B cell (primary cell): ENCODE measurements around the gene YJEFN3. TPM values are rescaled to one million over a fixed set of nuclear protein-coding genes. Genes with fewer than 3 reads are reported as not detected.

Source experiments
- ATAC-seq: fragments of 200-7000 bp; cut with Tn5 transposase; one replicate; pipeline ENCODE4 v1.10.0; 2021; ENCODE audit warnings: low read depth, mild to moderate bottlenecking, moderate number of reproducible peaks, moderate library complexity
- CTCF ChIA-PET: fragments of 350-600 bp; sonication (Branson Sonifier 250); formaldehyde crosslinking; loops from one replicate; lab custom pipeline; 2021; ENCODE audit warnings: antibody characterized with exemption, inconsistent platforms; lab: Charles Lee
- POLR2A ChIA-PET: fragments of 350-600 bp; sonication (Branson Sonifier 250); formaldehyde crosslinking; loops from one replicate; lab custom pipeline; 2021; ENCODE audit warnings: antibody characterized with exemption; lab: Charles Lee
- DNase-seq: peaks from one replicate; pipeline ENCODE4 v3.0.0; 2013
- H2AFZ ChIP-seq: 2 replicates; pipeline ENCODE4 v1.6.1; 2012; ENCODE audit warnings: mild to moderate bottlenecking, low read depth, low read length; ENCODE audit not compliant: insufficient read depth, poor library complexity, severe bottlenecking
- H3K27ac ChIP-seq, 2 donors: 1 replicate in 1 of 2; 2 replicates in 1 of 2; pipeline ENCODE4 v1.5.1; 2012 to 2013; ENCODE audit warnings: low read length in 2 of 2, mild to moderate bottlenecking in 2 of 2, moderate library complexity in 1 of 2
- H3K27me3 ChIP-seq, 4 experiments: fragments of 200-600 bp in 1 of 4; sonication (generic) in 1 of 4; replicated peaks in 1 of 4; 1 replicate in 2 of 4; 2 replicates in 2 of 4; pipeline versions ENCODE4 v1.6.1 to v1.7.0; 2013 to 2016; ENCODE audit warnings: low read length in 3 of 4, mild to moderate bottlenecking in 2 of 4, mixed read lengths in 1 of 4, moderate library complexity in 1 of 4; ENCODE audit not compliant: insufficient read depth in 4 of 4, control insufficient read depth in 3 of 4; ENCODE audit errors: control extremely low read depth in 1 of 4
- H3K36me3 ChIP-seq, 2 experiments: replicated peaks in 1 of 2; 1 replicate in 1 of 2; 2 replicates in 1 of 2; pipeline versions ENCODE4 v1.6.1 to v1.7.1; 2013; ENCODE audit warnings: low read length in 1 of 2; ENCODE audit not compliant: insufficient read depth in 2 of 2, control insufficient read depth in 1 of 2; ENCODE audit errors: control extremely low read depth in 1 of 2, extremely low read depth in 1 of 2
- H3K4me1 ChIP-seq, 2 donors: fragments of 200-600 bp in 1 of 2; sonication (generic) in 1 of 2; 1 replicate in 1 of 2; 2 replicates in 1 of 2; pipeline versions ENCODE4 v1.5.1 to v1.6.1; 2013 to 2017; ENCODE audit warnings: low read length in 2 of 2; ENCODE audit not compliant: control insufficient read depth in 2 of 2, insufficient read depth in 2 of 2
- H3K4me2 ChIP-seq: replicated peaks from 2 replicates; pipeline ENCODE3; 2012; ENCODE audit warnings: mild to moderate bottlenecking, low read depth, low read length; ENCODE audit not compliant: poor library complexity, severe bottlenecking
- H3K4me3 ChIP-seq, 5 experiments: fragments of 200-600 bp in 1 of 5; sonication (generic) in 1 of 5; 1 replicate in 3 of 5; 2 replicates in 2 of 5; pipeline versions ENCODE4 v1.5.1 to v1.7.0; 2011 to 2016; ENCODE audit warnings: low read length in 4 of 5, mild to moderate bottlenecking in 4 of 5, low read depth in 2 of 5, control low read depth in 1 of 5, moderate library complexity in 1 of 5; ENCODE audit not compliant: insufficient read depth in 1 of 5; ENCODE audit errors: control extremely low read depth in 1 of 5, extremely low read depth in 1 of 5
- H3K79me2 ChIP-seq: fragments of 200-600 bp; sonication (generic); one replicate; pipeline ENCODE4 v1.6.0; 2016; ENCODE audit warnings: low read length; ENCODE audit not compliant: control insufficient read depth, insufficient read depth
- H3K9ac ChIP-seq: fragments of 200-600 bp; sonication (generic); 2 replicates; pipeline ENCODE4 v1.6.1; 2017; ENCODE audit warnings: mild to moderate bottlenecking, low read length, moderate library complexity
- H3K9me3 ChIP-seq, 3 donors: one replicate each; pipeline versions ENCODE4 v1.6.1 to v1.7.1; 2013; ENCODE audit warnings: low read length in 2 of 3; ENCODE audit not compliant: control insufficient read depth in 2 of 3, insufficient read depth in 1 of 3; ENCODE audit errors: control extremely low read depth in 1 of 3
- H4K20me1 ChIP-seq: 2 replicates; pipeline ENCODE4 v1.6.0; 2012; ENCODE audit warnings: mild to moderate bottlenecking, low read length; ENCODE audit not compliant: insufficient read depth, control insufficient read depth, poor library complexity, severe bottlenecking
- H3K27ac Mint-ChIP-seq: one replicate; pipeline ENCODE4 v1.8.0; 2021; ENCODE audit warnings: mixed read lengths
- H3K27me3 Mint-ChIP-seq: one replicate; pipeline ENCODE4 v1.8.0; 2021; ENCODE audit warnings: mixed read lengths
- H3K4me1 Mint-ChIP-seq: one replicate; pipeline ENCODE4 v1.8.0; 2021; ENCODE audit warnings: mixed read lengths
- H3K4me3 Mint-ChIP-seq: one replicate; pipeline ENCODE4 v1.8.0; 2021; ENCODE audit warnings: mixed read lengths
- H3K9me3 Mint-ChIP-seq: one replicate; pipeline ENCODE4 v1.8.0; 2022; ENCODE audit warnings: mixed read lengths; ENCODE audit not compliant: insufficient read depth
- CTCF ChIP-seq: fragments of 200-600 bp; IDR thresholded peaks from one replicate; pipeline ENCODE4 v1.8.0; 2022; ENCODE audit warnings: antibody characterized with exemption, mild to moderate bottlenecking
- EZH2 ChIP-seq: IDR thresholded peaks from 2 replicates; pipeline ENCODE4 v1.6.1; 2012; ENCODE audit warnings: borderline replicate concordance, low read depth, mild to moderate bottlenecking, moderate library complexity, low read length; ENCODE audit not compliant: insufficient read depth, poor library complexity, severe bottlenecking
- WGBS: methylation state at CpG from one replicate; pipeline ENCODE4 v1.1.5; 2013; ENCODE audit warnings: missing lambda C conversion rate; ENCODE audit not compliant: insufficient coverage; 5-methylcytosine and 5-hydroxymethylcytosine counted together
- intact Hi-C: fragments of 100-400 bp; cut with micrococcal nuclease; formaldehyde crosslinking; loops from one replicate; pipeline ENCODE4 v1.10.0; 2022
- polyA plus RNA-seq: library from polyadenylated mRNA; depleted of rRNA; stranded (reverse); fragments of >200 nt; gene quantifications from 2 replicates; pipeline ENCODE4 v1.2.3, GENCODE V29; 2012
- total RNA-seq, 2 donors: library from RNA; stranded (reverse); fragments of 120-200 nt in 1 of 2; gene quantifications; 1 replicate in 1 of 2; 2 replicates in 1 of 2; pipeline versions ENCODE4 v1.2.3 to v1.2.4, GENCODE V29; 2013 to 2022

YJEFN3 gene
- total and polyA plus RNA-seq, 2 donors (not counting 1 experiment from before 2014, with no cell fraction given): 7.1 to 8.8 TPM

GRCh38 chr19:19529783-19530422 lies 1.2 kb downstream of the YJEFN3 start:
- Histone ChIP-seq H3K27ac (no peak overlapping the region), H3K79me2 (peaks cover 21% of the 10 kb centered on the region), H3K27me3 (no peaks in the 10 kb centered on the region), H3K36me3 (peaks cover 0 to 22% of the 10 kb centered on the region in 2 experiments), H3K9me3 (peaks cover 0 to 3% (median 0%) of the 10 kb centered on the region in 3 donors), H4K20me1 (peaks cover 24% of the 10 kb centered on the region), H3K9ac (no peak overlapping the region), H3K4me2 (no peak overlapping the region), H2AFZ (no peak overlapping the region), H3K4me1 (peaks cover 11 to 31% of the 10 kb centered on the region in 2 donors), H3K4me3 (no peak overlapping the region)
- ATAC-seq (no peak), DNase-seq (no peak)
- Mint-ChIP-seq H3K9me3 (no peaks in the 10 kb centered on the region), H3K4me3 (no peak overlapping the region), H3K27me3 (no peaks in the 10 kb centered on the region), H3K4me1 (peaks cover 15% of the 10 kb centered on the region), H3K27ac (peak overlapping the region; percentile 59)
- CTCF ChIA-PET: interaction anchor here (0.6 to 7.5 kb wide), 5 partner anchors 9 to 429 kb away, joined by 3 to 88 read pairs (median 5); partner anchors contain the start of gene GMIP
- WGBS: 89% methylated on average over 10 of the region's 11 CpGs
- intact Hi-C loops: no loop called here
- TF ChIP-seq EZH2: no peak
- no peak for TF ChIP-seq CTCF
- POLR2A ChIA-PET: interaction anchor here (1.1 kb wide), 2 partner anchors 99 to 114 kb away, joined by 3 to 13 read pairs; partner anchors contain the start of gene GMIP

GRCh38 chr19:19530423-19530804 lies 1.7 kb downstream of the YJEFN3 start:
- Histone ChIP-seq H3K36me3 (peaks cover 0 to 22% of the 10 kb centered on the region in 2 experiments), H3K9ac (no peak overlapping the region), H3K27me3 (no peaks in the 10 kb centered on the region), H3K9me3 (peaks cover 0 to 3% (median 0%) of the 10 kb centered on the region in 3 donors), H3K79me2 (peaks cover 16% of the 10 kb centered on the region), H3K4me3 (no peak overlapping the region), H3K4me1 (peaks cover 11 to 26% of the 10 kb centered on the region in 2 donors), H2AFZ (no peak overlapping the region), H3K4me2 (no peak overlapping the region), H3K27ac (no peak overlapping the region), H4K20me1 (peaks cover 19% of the 10 kb centered on the region)
- no peak for TF ChIP-seq CTCF
- TF ChIP-seq EZH2: no peak
- Mint-ChIP-seq H3K27ac (no peak overlapping the region), H3K9me3 (no peaks in the 10 kb centered on the region), H3K4me1 (peaks cover 11% of the 10 kb centered on the region), H3K4me3 (no peak overlapping the region), H3K27me3 (no peaks in the 10 kb centered on the region)
- intact Hi-C loops: no loop called here
- ChIA-PET POLR2A (no interaction called here), CTCF (interaction anchor here (0.6 to 7.5 kb wide), 5 partner anchors 9 to 428 kb away, joined by 3 to 88 read pairs (median 5); partner anchors contain the start of gene GMIP)
- 90% methylated on average over 2 of the region's 9 CpGs for WGBS
- no peak for ATAC-seq
- DNase-seq: no peak
